ENCODE measurements around the gene SEMA6B. TPM values are rescaled to one million over a fixed set of nuclear protein-coding genes. Genes with fewer than 3 reads are reported as not detected.
A peak's percentile ranks its signal among the peaks of the same experiment; 100 is the strongest.

SEMA6B gene
- total and polyA plus RNA-seq, 2 experiments from 2014 or later = 10.5 to 130 TPM

DNA sequence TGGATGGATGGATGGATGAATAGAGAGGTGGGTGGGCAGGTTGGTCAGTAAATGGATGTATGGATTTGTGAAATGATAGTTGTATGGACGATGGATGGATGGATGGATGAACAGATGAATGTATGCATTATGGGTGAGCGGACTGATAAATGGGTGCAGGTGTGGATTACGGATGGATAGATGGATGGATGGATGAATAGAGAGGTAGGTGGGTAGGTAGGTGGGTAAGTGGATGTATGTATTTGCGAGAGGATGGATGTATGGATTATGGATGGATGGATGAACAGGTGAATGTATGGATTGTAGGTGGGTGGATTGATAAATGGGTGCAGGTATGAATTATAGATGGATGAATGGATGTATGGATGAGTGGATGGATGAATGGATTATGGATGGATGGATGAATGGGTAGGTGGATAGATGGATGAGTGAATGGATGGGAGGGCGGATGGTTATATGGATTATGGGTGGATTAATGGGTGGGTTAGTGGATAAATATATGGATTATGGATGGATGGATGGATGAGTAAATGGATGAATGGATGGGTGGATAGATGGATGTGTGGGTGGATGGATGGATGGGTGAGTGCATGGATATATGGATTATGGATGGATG is 42.8 kb upstream of the SEMA6B start:
- DNase-seq (ENCODE audit: low read depth in 1 of 2, low spot score in 1 of 2) = no peak
- H3K9me3 ChIP-seq (ENCODE audit: low read depth) = no peaks in the 10 kb centered on the region
- no peaks in the 10 kb centered on the region for H3K27me3 ChIP-seq
- H3K4me3 ChIP-seq = no peak overlapping the region
- peaks cover 5% of the 10 kb centered on the region for H3K4me1 ChIP-seq (ENCODE audit: low read depth)
- TF ChIP-seq CTCF (IDR thresholded peaks at IDR 0.05; ENCODE audit: low read depth, low read length) = no peak
- H3K36me3 ChIP-seq = no peaks in the 10 kb centered on the region
- H3K27ac ChIP-seq = no peak overlapping the region

DNA sequence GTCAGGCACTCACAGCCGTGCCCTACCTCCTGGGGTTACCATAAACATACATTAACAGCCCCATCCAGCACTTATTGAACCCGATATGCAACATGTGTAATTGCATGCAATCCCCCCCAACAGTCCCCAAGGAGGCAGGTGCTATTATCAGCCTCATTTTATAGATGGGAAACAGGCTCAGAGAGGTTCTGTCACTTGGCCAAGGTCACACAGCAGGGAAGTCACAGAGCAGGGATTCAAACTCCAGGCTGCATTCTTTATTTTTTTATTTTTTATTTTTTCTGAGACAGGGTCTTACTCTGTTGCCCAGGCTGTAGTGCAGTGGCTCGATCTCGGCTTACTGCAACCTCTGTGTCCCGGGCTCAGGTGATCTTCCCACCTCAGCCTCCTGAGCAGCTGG is 41.4 kb upstream of the SEMA6B start:
- no peaks in the 10 kb centered on the region for H3K9me3 ChIP-seq (ENCODE audit: low read depth)

DNA sequence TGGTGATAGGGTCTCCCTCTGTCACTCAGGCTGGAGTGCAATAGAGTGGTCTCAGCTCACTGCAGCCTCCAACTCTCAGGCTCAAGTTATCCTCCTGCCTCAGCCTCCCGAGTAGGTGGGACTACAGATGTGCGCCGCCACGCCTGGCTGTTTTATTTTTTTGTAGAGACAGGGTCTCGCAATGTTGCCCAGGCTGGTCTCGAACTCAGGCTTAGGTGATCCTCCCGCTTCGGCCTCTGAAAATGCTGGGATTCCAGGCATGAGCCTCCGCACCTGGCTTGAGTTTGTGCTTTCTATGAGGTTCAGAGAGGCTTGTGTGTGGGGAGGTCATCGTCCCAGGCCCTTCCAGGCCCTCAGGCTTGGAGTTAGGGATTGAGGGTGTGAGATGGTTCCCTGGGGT is 40.6 kb upstream of the SEMA6B start:
- Histone ChIP-seq H3K4me1 (ENCODE audit: low read depth) (peaks cover 5% of the 10 kb centered on the region), H3K36me3 (no peaks in the 10 kb centered on the region), H3K27ac (no peak overlapping the region), H3K9me3 (ENCODE audit: low read depth) (no peaks in the 10 kb centered on the region), H3K4me3 (no peak overlapping the region), H3K27me3 (no peaks in the 10 kb centered on the region)
- no peak for DNase-seq (ENCODE audit: low read depth in 1 of 2, low spot score in 1 of 2)
- no peak for TF ChIP-seq CTCF (IDR thresholded peaks at IDR 0.05; ENCODE audit: low read depth, low read length)

More for the DNA sequence above, 41.4 kb upstream of the SEMA6B start:
- no peaks in the 10 kb centered on the region for H3K27me3 ChIP-seq
- H3K4me1 ChIP-seq (ENCODE audit: low read depth) = peaks cover 5% of the 10 kb centered on the region
- no peak for TF ChIP-seq CTCF (IDR thresholded peaks at IDR 0.05; ENCODE audit: low read depth, low read length)
- H3K4me3 ChIP-seq = no peak overlapping the region
- H3K36me3 ChIP-seq = no peaks in the 10 kb centered on the region
- H3K27ac ChIP-seq = no peak overlapping the region
- DNase-seq (ENCODE audit: low read depth in 1 of 2, low spot score in 1 of 2) = no peak

DNA sequence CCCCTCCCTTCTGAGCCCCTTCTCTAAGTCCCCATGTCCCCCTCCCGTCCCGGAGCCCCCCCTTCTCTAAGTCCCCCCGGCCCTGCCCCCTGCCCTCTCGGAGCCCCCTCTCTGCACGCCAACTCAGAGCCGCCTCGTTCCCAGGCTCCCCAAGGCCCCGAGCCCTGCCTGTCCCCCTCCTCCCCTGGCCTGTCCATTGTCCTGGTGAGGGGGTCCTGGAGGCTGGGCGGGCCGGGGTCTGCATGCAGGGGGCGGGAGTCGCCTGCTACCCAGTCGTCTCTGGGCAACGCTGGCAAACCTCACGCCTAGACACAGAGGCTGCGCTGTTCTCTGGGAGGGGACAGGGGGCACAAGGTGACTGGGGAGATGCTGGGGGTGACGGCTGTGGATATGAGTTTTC is 39.2 kb upstream of the SEMA6B start:
- Histone ChIP-seq H3K36me3 (no peaks in the 10 kb centered on the region), H3K27ac (peak overlapping the region; percentile 38), H3K27me3 (no peaks in the 10 kb centered on the region), H3K4me1 (ENCODE audit: low read depth) (peaks cover 5% of the 10 kb centered on the region), H3K4me3 (peak overlapping the region; percentile 10), H3K9me3 (ENCODE audit: low read depth) (no peaks in the 10 kb centered on the region)
- no peak for DNase-seq (ENCODE audit: low read depth in 1 of 2, low spot score in 1 of 2)
- no peak for TF ChIP-seq CTCF (IDR thresholded peaks at IDR 0.05; ENCODE audit: low read depth, low read length)

GRCh38 chr19:4597975-4598671 is 38.6 kb upstream of the SEMA6B start:
- peak; percentile 53 to 92 for DNase-seq (ENCODE audit: low read depth in 1 of 2, low spot score in 1 of 2)
- Histone ChIP-seq H3K4me3 (peak overlapping the region; percentile 10), H3K27ac (peak overlapping the region; percentile 38)

More at GRCh38 chr19:4597975-4598671, 38.6 kb upstream of the SEMA6B start:
- H3K9me3 ChIP-seq (ENCODE audit: low read depth) = no peaks in the 10 kb centered on the region
- H3K27me3 ChIP-seq = no peaks in the 10 kb centered on the region
- H3K36me3 ChIP-seq = no peaks in the 10 kb centered on the region
- peaks cover 5% of the 10 kb centered on the region for H3K4me1 ChIP-seq (ENCODE audit: low read depth)
- TF ChIP-seq CTCF (IDR thresholded peaks at IDR 0.05; ENCODE audit: low read depth, low read length) = no peak
